ENCODE data around the gene TSPAN2. TPM values are rescaled to one million over a fixed set of nuclear protein-coding genes. Genes with fewer than 3 reads are reported as not detected.

TSPAN2 gene
- polyA plus RNA-seq, 3 donors: 38.6 to 44.0 (median 40.2) TPM

- no peak for DNase-seq (ENCODE audit: low read depth in 3 of 3, low spot score in 2 of 3)
Observed at GRCh38 chr1:115114308-115114707, 25.0 kb upstream of the TSPAN2 start.

- DNase-seq (ENCODE audit: low read depth in 3 of 3, low spot score in 2 of 3): no peak
Observed at GRCh38 chr1:115113766-115114165, 24.5 kb upstream of the TSPAN2 start.

GRCh38 chr1:115112496-115113375 lies 23.4 kb upstream of the TSPAN2 start:
- DNase-seq (ENCODE audit: low read depth in 3 of 3, low spot score in 2 of 3): no peak

GRCh38 chr1:115107516-115108260 lies 18.4 kb upstream of the TSPAN2 start:
- no peak for DNase-seq (ENCODE audit: low read depth in 3 of 3, low spot score in 2 of 3)

- no peak for DNase-seq (ENCODE audit: low read depth in 3 of 3, low spot score in 2 of 3)
Observed at GRCh38 chr1:115105831-115106230, 16.5 kb upstream of the TSPAN2 start.

GRCh38 chr1:115099693-115100050 lies 10.4 kb upstream of the TSPAN2 start:
- DNase-seq (ENCODE audit: low read depth in 3 of 3, low spot score in 2 of 3): no peak

- DNase-seq (ENCODE audit: low read depth in 3 of 3, low spot score in 2 of 3): peak in 1 of 3 donors; percentile 73
Observed at GRCh38 chr1:115098979-115099692, 9.8 kb upstream of the TSPAN2 start.

GRCh38 chr1:115092175-115092574 lies 2.9 kb upstream of the TSPAN2 start:
- no peak for DNase-seq (ENCODE audit: low read depth in 3 of 3, low spot score in 2 of 3)

- no peak for DNase-seq (ENCODE audit: low read depth in 3 of 3, low spot score in 2 of 3)
Observed at GRCh38 chr1:115091572-115091971, 2.3 kb upstream of the TSPAN2 start.

- DNase-seq (ENCODE audit: low read depth in 3 of 3, low spot score in 2 of 3): no peak
Observed at GRCh38 chr1:115090956-115091355, 1.7 kb upstream of the TSPAN2 start.

- no peak for DNase-seq (ENCODE audit: low read depth in 3 of 3, low spot score in 2 of 3)
Observed at GRCh38 chr1:115090540-115090939, 1.2 kb upstream of the TSPAN2 start.

- no peak for DNase-seq (ENCODE audit: low read depth in 3 of 3, low spot score in 2 of 3)
Observed at GRCh38 chr1:115090186-115090490, 835 bp upstream of the TSPAN2 start.

GRCh38 chr1:115088871-115089419 lies 358 bp downstream of the TSPAN2 start:
- DNase-seq (ENCODE audit: low read depth in 3 of 3, low spot score in 2 of 3): no peak

GRCh38 chr1:115088115-115088778 lies 1.1 kb downstream of the TSPAN2 start:
- no peak for DNase-seq (ENCODE audit: low read depth in 3 of 3, low spot score in 2 of 3)

- no peak for DNase-seq (ENCODE audit: low read depth in 3 of 3, low spot score in 2 of 3)
Observed at GRCh38 chr1:115086176-115086830, 3.0 kb downstream of the TSPAN2 start.

- no peak for DNase-seq (ENCODE audit: low read depth in 3 of 3, low spot score in 2 of 3)
Observed at GRCh38 chr1:115084902-115085511, 4.3 kb downstream of the TSPAN2 start.

- DNase-seq (ENCODE audit: low read depth in 3 of 3, low spot score in 2 of 3): no peak
Observed at GRCh38 chr1:115082949-115083348, 6.4 kb downstream of the TSPAN2 start.

- DNase-seq (ENCODE audit: low read depth in 3 of 3, low spot score in 2 of 3): no peak
Observed at GRCh38 chr1:115078708-115079107, 10.6 kb downstream of the TSPAN2 start.

- no peak for DNase-seq (ENCODE audit: low read depth in 3 of 3, low spot score in 2 of 3)
Observed at GRCh38 chr1:115077984-115078330, 11.3 kb downstream of the TSPAN2 start.

Data from right renal cortex interstitium (tissue), 3 donors.